ENCODE results near the gene ADAM29.
"Not testable (repeated sequence)": the region's sequence is repeated elsewhere in the genome, so short reads cannot be mapped to it uniquely, and the experiment has no call there.

Gene ADAM29

GRCh38 chr4:174948826-174949225 is 30.7 kb downstream of the ADAM29 start:
- DNase-seq (ENCODE audit: low read depth) = no peak

- DNase-seq (ENCODE audit: low read depth) = no peak
Observed at GRCh38 chr4:174972911-174973310, 54.8 kb downstream of the ADAM29 start.

- no peak for DNase-seq (ENCODE audit: low read depth)
Observed at GRCh38 chr4:174973336-174973735, 55.2 kb downstream of the ADAM29 start.

- DNase-seq (ENCODE audit: low read depth) = no peak
Observed at GRCh38 chr4:174983128-174983750, 65.1 kb downstream of the ADAM29 start.

- not testable (repeated sequence) for DNase-seq (ENCODE audit: low read depth)
Observed at GRCh38 chr4:174983870-174984269, 65.7 kb downstream of the ADAM29 start.

GRCh38 chr4:174989791-174990190 is 71.6 kb downstream of the ADAM29 start:
- DNase-seq (ENCODE audit: low read depth) = no peak

- DNase-seq (ENCODE audit: low read depth) = no peak
Observed at GRCh38 chr4:174993916-174994315, 75.8 kb downstream of the ADAM29 start.

GRCh38 chr4:174996079-174996478 is 77.9 kb downstream of the ADAM29 start:
- no peak for DNase-seq (ENCODE audit: low read depth)

- no peak for DNase-seq (ENCODE audit: low read depth)
Observed at GRCh38 chr4:174999407-174999806, 81.2 kb downstream of the ADAM29 start.

GRCh38 chr4:175017751-175018150 is 99.6 kb downstream of the ADAM29 start:
- no peak for DNase-seq (ENCODE audit: low read depth)

GRCh38 chr4:175019447-175019846 is 101.3 kb downstream of the ADAM29 start:
- DNase-seq (ENCODE audit: low read depth) = not testable (repeated sequence)
